Tibial nerve (tissue), 4 donors: ENCODE data around the gene SPINK8. TPM values are rescaled to one million over a fixed set of nuclear protein-coding genes. Genes with fewer than 3 reads are reported as not detected.

Experiments used
- DNase-seq, 2 donors: peaks; one replicate each; pipeline ENCODE4 v3.0.0-alpha.2; 2019; ENCODE audit warnings: low spot score in 2 of 2
- H3K27ac ChIP-seq, 4 donors: fragments of 200-600 bp; sonication (generic) in 3 of 4; one replicate each; pipeline ENCODE4 v1.5.1; 2017 to 2019; ENCODE audit warnings: mild to moderate bottlenecking in 1 of 4
- H3K27me3 ChIP-seq, 2 donors: fragments of 200-600 bp; sonication (generic) in 1 of 2; one replicate each; pipeline versions ENCODE4 v1.5.1 to v1.6.0; 2017 to 2019
- H3K36me3 ChIP-seq, 3 donors: fragments of 200-600 bp; sonication (generic); one replicate each; pipeline ENCODE4 v1.5.1; 2018 to 2019
- H3K4me1 ChIP-seq, 4 donors: fragments of 200-600 bp; sonication (generic) in 3 of 4; one replicate each; pipeline ENCODE4 v1.5.1; 2017 to 2019
- H3K4me3 ChIP-seq, 4 donors: fragments of 200-600 bp; sonication (generic) in 3 of 4; one replicate each; pipeline ENCODE4 v1.5.1; 2017 to 2019; ENCODE audit warnings: mild to moderate bottlenecking in 1 of 4, moderate library complexity in 1 of 4
- H3K9me3 ChIP-seq, 4 donors: fragments of 200-600 bp; sonication (generic) in 3 of 4; one replicate each; pipeline ENCODE4 v1.5.1; 2017 to 2019
- CTCF ChIP-seq, 5 experiments: fragments of 200-600 bp in 3 of 5; fragments of 450-650 bp in 2 of 5; sonication (generic) in 3 of 5; IDR thresholded peaks; one replicate each; pipeline ENCODE4 v1.5.1; 2016 to 2019; ENCODE audit warnings: antibody characterized with exemption in 5 of 5, mild to moderate bottlenecking in 3 of 5, moderate library complexity in 2 of 5
- EP300 ChIP-seq, 2 donors: sonication (generic); formaldehyde crosslinking; IDR thresholded peaks; one replicate each; pipeline ENCODE4 v1.6.1; 2017; ENCODE audit warnings: antibody characterized with exemption in 2 of 2, mild to moderate bottlenecking in 1 of 2
- POLR2A ChIP-seq, 2 donors: fragments of 450-650 bp; IDR thresholded peaks; one replicate each; pipeline ENCODE4 v1.6.1; 2017; ENCODE audit warnings: antibody characterized with exemption in 2 of 2, mild to moderate bottlenecking in 2 of 2, moderate library complexity in 2 of 2
- WGBS, 2 donors: methylation state at CpG; one replicate each; pipeline ENCODE4 v1.1.5; 2018; 5-methylcytosine and 5-hydroxymethylcytosine counted together
- total RNA-seq, 4 donors: library from RNA; depleted of rRNA; stranded (reverse); fragments of >200 nt; gene quantifications; one replicate each; pipeline ENCODE4 v1.1.0, GENCODE V29; 2016

SPINK8 gene
- total RNA-seq, 4 donors from 2014 or later, result not detected

- Histone ChIP-seq H3K36me3 (no peaks in the 10 kb centered on the region), H3K27me3 (no peaks in the 10 kb centered on the region), H3K4me1 (no peaks in the 10 kb centered on the region), H3K27ac (no peak overlapping the region), H3K4me3 (no peak overlapping the region), H3K9me3 (peaks cover 0 to 37% (median 8%) of the 10 kb centered on the region in 4 donors)
- 21 to 24% methylated on average over 2 of the region's 2 CpGs for WGBS, 2 donors
- no peak for TF ChIP-seq CTCF (IDR thresholded peaks at IDR 0.05)
- no peak for TF ChIP-seq EP300 (IDR thresholded peaks at IDR 0.05)
- TF ChIP-seq POLR2A (IDR thresholded peaks at IDR 0.05), result no peak
- no peak for DNase-seq
These were observed 14.6 kb downstream of the SPINK8 start for GRCh38 chr3:48318713-48319468.

- Histone ChIP-seq H3K36me3 (no peaks in the 10 kb centered on the region), H3K9me3 (peaks cover 0 to 48% (median 8%) of the 10 kb centered on the region in 4 donors), H3K4me1 (no peaks in the 10 kb centered on the region), H3K4me3 (no peak overlapping the region), H3K27ac (no peak overlapping the region), H3K27me3 (no peaks in the 10 kb centered on the region)
- no peak for TF ChIP-seq CTCF (IDR thresholded peaks at IDR 0.05)
- no peak for TF ChIP-seq EP300 (IDR thresholded peaks at IDR 0.05)
- no peak for TF ChIP-seq POLR2A (IDR thresholded peaks at IDR 0.05)
- no peak for DNase-seq
These were observed 18.9 kb downstream of the SPINK8 start for GRCh38 chr3:48314542-48314941.

DNA sequence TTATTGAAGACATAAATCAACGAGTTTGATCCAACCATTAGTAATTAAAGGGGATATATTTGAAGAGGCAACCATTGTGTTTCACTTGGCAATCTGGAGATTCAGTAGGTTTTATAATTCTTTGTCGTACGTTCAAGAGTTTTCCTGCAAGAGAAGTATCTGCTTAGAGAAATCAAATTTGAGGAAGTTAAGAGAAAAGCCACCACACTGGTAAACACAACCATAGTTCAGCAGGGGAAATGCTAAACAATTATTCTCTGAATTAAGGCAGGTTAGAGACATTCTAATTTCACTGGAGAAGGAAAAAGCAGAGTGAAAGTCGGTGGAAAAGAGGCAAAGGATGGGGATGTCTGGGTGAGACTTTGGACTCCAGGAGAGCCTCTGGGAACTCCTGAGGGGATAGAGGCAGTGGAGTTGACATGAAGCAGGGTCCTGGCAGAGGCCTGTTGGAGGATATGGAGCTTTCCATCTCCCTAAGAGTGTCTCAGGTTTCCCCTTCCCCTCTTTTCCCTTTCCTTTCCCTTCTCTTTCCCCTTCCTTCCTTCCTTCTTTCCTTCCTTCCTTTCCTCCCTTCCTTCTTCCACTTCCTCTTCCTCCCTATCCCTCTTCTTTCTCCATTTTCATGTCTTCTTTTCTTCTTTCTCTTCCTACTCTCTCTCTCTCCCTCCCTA lies 26.5 kb downstream of the SPINK8 start:
- no peak for DNase-seq
- Histone ChIP-seq H3K27ac (no peak overlapping the region), H3K4me3 (no peak overlapping the region), H3K36me3 (no peaks in the 10 kb centered on the region), H3K27me3 (no peaks in the 10 kb centered on the region), H3K4me1 (peaks cover 0 to 7% (median 0%) of the 10 kb centered on the region in 4 donors), H3K9me3 (peaks cover 0 to 8% (median 0%) of the 10 kb centered on the region in 4 donors)
- WGBS, 2 donors, result 63 to 67% methylated on average over 4 of the region's 4 CpGs
- TF ChIP-seq POLR2A (IDR thresholded peaks at IDR 0.05), result no peak
- TF ChIP-seq EP300 (IDR thresholded peaks at IDR 0.05), result no peak
- no peak for TF ChIP-seq CTCF (IDR thresholded peaks at IDR 0.05)

DNA sequence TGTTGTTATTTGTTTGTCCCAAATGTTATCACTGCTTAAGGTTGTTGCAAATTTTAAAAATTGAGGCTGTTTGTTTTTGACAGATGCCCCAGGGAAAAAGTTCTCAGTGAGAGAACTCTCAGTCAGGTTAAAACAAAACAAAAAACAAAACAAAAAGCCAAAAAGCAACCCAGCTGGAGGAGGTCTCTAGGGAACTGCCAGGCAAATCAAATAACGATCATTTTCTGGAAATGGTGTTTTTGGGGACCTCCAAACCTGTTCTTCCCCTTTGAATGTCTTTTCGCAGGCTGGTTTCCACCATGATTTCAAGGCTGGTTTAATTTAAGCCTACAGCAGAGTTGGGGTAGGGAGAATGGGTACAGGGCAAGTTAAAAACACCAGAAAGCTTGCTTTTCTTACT lies 27.2 kb downstream of the SPINK8 start:
- Histone ChIP-seq H3K9me3 (peaks cover 0 to 8% (median 0%) of the 10 kb centered on the region in 4 donors), H3K27me3 (no peaks in the 10 kb centered on the region), H3K4me3 (no peak overlapping the region), H3K27ac (no peak overlapping the region), H3K36me3 (no peaks in the 10 kb centered on the region), H3K4me1 (peaks cover 0 to 10% (median 3%) of the 10 kb centered on the region in 4 donors)
- 71 to 77% methylated on average over 2 of the region's 2 CpGs for WGBS, 2 donors
- TF ChIP-seq EP300 (IDR thresholded peaks at IDR 0.05) (no peak), POLR2A (IDR thresholded peaks at IDR 0.05) (no peak), CTCF (IDR thresholded peaks at IDR 0.05) (no peak)
- DNase-seq, result no peak

DNA sequence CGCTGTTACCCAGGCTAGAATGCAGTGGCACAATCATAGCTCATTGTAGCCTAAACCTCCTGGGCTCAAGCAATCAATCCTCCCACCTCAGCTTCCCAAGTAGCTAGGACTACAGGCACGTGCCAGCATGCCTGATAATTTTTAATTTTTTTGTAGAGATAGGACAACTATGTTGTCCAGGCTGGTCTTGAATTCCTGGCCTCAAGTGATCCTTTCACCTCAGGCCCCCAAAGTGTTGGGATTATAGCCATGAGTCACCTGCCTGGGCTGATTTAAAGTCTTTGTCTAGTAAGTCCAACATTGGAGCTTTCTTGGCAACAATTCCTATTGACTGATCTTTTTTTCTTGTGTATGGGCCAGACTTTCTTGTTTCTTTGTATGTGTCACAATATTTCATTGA lies 28.1 kb downstream of the SPINK8 start:
- no peak overlapping the region for H3K4me3 ChIP-seq
- no peak overlapping the region for H3K27ac ChIP-seq
- no peak for DNase-seq
- no peaks in the 10 kb centered on the region for H3K36me3 ChIP-seq
- H3K4me1 ChIP-seq, result peaks cover 0 to 13% (median 6%) of the 10 kb centered on the region in 4 donors
- peaks cover 0 to 8% (median 0%) of the 10 kb centered on the region in 4 donors for H3K9me3 ChIP-seq
- TF ChIP-seq CTCF (IDR thresholded peaks at IDR 0.05) (no peak), POLR2A (IDR thresholded peaks at IDR 0.05) (no peak), EP300 (IDR thresholded peaks at IDR 0.05) (no peak)
- no peaks in the 10 kb centered on the region for H3K27me3 ChIP-seq
- WGBS, 2 donors, result 62 to 84% methylated on average over 2 of the region's 2 CpGs
